EH (cell line): ENCODE measurements around the gene NT5E.

Experiments
- DNase-seq: peaks from one replicate; pipeline ENCODE4 v3.0.0-alpha.2; 2015; ENCODE audit warnings: low read depth

NT5E gene

DNA sequence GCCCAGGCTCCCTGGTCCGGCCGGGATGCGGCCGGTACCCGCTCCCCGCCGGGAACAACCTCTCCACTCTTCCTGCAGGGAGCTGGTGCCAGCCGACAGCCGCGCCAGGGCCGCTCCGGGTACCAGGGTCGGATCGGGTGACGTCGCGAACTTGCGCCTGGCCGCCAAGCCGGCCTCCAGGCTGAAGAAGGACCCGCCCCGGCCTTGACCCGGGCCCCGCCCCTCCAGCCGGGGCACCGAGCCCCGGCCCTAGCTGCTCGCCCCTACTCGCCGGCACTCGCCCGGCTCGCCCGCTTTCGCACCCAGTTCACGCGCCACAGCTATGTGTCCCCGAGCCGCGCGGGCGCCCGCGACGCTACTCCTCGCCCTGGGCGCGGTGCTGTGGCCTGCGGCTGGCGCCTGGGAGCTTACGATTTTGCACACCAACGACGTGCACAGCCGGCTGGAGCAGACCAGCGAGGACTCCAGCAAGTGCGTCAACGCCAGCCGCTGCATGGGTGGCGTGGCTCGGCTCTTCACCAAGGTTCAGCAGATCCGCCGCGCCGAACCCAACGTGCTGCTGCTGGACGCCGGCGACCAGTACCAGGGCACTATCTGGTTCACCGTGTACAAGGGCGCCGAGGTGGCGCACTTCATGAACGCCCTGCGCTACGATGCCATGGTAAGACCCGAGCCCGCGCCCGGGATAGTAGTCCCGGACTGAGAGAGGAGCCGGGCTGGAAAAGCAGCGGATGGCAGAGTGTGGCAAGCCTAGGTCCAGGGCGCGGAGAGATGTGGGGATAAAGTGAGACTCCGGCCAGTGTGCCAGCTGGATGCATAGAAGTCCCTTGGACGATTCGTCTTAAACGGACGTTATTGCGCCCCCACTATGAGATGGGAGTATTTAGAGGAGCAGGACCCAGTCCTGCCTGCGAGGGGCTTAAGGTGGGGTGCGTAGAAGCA lies at the start of gene NT5E:
NT5E (plus strand) TSS at position 266 of the 942 bp plus-strand sequence; CDS start at position 323, 57 bp downstream.
- peak; percentile 85 for DNase-seq

DNA sequence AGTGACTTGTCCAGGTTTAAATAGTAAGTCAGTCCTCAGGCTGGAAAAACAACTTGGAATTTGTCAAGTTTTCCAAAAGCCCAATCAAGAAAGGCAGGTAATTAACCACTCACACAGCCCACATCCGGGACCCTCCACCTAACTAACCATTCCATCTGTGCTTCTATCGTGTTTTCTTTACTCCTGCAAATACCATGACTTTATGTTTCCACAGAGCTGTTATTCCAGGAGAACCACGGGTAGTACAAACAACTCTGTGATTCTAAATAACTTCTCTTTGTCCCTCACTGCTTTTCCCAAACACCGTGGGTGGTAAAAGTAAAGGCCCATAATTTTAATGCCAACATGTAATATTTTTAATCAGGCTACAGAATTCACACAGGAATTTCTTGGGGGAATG lies 49.6 kb upstream of the NT5E start:
- DNase-seq, result no peak

GRCh38 chr6:85401186-85402021 lies 48.5 kb upstream of the NT5E start:
- DNase-seq, result no peak

- DNase-seq, result peak; percentile 52
Measured at GRCh38 chr6:85402071-85402470, 47.8 kb upstream of the NT5E start.

DNA sequence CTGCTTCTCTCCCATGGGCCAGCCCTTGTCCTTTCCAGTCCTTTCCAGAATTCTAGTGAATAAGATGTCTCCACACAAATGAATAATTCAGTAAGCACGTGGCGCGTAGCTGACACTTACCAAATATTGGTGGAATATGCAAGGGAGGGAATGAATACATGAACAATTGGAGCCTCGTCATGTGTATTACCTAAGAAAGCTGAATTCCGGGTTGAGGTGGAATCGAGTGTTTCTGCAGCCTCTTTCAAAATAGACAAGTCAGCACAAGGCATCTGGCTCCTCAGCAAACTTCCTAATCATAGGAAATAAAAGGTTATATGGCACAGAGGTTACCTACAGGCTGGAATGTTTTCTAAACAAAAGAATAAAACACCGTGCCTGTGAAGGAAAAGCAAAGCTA lies 47.0 kb upstream of the NT5E start:
- DNase-seq, result no peak

DNA sequence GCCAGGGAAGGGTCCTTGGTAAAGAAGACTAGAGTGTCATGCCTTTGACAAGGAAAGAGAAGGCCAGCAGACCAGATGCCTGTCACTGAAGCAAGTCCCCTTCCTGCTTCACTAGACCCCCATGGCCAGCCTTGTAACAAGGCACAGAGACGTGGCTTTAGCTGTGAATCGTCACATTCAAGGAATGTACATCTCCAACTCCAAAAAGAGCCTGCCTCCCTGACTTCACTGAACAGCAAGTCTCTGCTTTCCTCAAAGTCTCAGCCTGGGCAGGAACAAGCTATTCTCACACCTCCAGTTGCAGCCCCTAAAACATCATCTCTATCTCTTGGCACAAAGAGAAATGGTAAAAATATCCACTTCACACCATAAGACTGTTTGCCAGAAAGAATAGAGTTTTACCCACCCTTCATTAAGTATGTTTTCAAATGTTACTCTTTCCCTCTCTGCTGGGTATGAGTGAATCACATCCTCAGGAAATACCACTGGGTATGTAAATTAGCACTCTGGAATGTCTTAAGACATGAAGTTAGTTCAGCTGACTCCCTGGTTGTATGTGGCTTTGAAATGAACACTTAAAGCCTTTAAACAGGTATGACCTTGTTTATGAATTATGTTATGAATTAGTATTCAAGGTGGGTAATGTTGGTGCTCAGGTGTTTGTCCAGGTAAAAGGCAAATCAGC lies 46.4 kb upstream of the NT5E start:
- DNase-seq, result peak; percentile 93

GRCh38 chr6:85404016-85404563 lies 45.8 kb upstream of the NT5E start:
- peak; percentile 62 for DNase-seq

GRCh38 chr6:85404564-85405174 lies 45.2 kb upstream of the NT5E start:
- peak; percentile 97 for DNase-seq

- DNase-seq, result no peak
Measured at GRCh38 chr6:85405175-85405852, 44.6 kb upstream of the NT5E start.

DNA sequence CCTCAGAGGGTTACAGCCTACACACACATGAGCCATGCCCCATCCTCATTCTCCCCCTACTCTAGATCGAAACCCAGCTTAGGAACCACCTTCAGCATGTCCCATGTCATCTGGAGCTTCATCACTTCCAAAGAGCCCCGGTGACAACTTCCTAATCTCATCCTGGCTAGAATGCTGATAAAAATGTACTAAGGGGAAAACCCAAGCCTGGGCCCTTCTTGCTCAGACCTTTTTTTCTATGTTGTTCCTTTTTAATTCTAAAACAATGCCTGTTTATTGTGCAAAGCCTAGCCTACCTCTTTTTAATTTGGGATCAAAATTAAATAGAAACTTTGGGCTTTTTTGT lies 44.1 kb upstream of the NT5E start:
- no peak for DNase-seq

DNA sequence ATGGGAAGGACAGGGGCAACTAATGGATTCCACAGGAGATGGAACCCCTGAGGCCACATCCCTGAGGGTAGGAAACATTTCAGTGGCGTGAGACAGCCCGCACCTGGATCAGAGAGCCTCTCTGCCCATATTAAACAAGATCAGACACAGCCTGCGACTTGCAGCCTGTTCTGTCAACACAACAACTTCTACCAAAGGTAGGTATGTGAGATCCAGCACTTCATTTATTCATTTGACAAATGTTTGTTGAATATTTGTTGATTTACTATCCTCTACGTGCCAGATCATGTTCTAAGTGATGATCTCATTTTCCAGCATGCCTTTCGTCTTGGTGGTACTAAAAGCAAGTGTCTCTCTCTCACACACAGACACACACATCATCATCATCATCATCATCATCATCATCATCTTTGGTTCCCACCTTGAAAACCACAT lies 43.2 kb upstream of the NT5E start:
- peak; percentile 40 for DNase-seq

DNA sequence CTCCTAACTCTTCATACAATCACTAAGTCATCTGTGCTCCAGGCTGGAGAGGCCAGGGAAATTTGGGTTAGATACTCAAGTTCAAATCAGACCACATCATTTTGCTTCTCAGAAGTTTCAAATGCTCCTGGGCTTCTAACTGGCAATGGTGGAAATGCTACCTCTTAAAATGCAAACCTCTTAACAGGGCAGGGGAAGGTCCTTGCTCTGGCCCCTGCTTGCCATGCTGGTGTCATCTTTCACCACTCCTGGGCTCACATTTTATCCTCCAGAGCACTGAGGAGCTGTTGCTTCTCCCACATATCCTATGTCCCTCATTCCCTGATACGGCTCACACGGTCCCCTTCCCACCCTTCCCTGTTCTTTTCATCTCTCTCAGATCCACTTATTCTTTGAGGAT lies 41.8 kb upstream of the NT5E start:
- DNase-seq, result no peak

- DNase-seq, result no peak
Measured at GRCh38 chr6:85412911-85413430, 36.9 kb upstream of the NT5E start.

- DNase-seq, result peak; percentile 56
Measured at GRCh38 chr6:85416049-85416448, 33.8 kb upstream of the NT5E start.

DNA sequence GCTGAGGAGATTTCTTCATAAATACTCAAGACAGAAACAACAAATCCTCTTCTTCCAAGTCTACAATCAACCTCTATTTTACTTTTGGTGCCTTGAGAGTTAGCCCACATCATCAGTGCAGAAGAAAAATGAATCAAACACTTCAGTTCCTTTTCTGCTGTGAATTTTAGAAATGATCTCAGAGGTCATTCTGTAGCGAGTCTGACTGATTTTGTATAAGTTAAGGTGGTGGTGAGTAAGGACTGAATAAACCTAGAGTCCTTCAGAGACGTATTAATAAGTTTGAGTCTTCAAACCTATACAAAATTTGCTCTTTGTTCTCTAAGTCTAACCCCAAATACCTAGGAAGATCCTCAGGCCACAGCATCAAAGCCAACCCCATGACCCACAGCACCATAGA lies 33.1 kb upstream of the NT5E start:
- DNase-seq, result no peak

DNA sequence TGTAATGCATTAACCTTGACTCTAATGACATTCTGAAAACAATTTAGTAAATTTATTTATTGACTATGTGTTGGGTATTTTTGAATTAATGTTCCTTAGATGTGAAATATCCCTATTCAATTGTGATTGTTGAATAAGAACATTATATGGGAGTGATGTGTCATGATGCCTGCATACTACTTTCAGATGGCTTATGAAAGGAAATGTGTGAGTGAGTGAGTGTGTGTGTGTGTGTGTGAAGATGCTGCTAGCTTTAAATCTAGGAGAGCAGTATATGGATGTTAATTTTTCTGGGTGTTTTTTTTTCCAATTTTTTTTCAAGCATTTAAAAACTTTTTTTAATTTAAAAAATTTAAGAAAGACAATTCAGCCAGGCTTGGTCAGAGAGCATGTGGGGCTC lies 32.5 kb upstream of the NT5E start:
- peak; percentile 49 for DNase-seq

DNA sequence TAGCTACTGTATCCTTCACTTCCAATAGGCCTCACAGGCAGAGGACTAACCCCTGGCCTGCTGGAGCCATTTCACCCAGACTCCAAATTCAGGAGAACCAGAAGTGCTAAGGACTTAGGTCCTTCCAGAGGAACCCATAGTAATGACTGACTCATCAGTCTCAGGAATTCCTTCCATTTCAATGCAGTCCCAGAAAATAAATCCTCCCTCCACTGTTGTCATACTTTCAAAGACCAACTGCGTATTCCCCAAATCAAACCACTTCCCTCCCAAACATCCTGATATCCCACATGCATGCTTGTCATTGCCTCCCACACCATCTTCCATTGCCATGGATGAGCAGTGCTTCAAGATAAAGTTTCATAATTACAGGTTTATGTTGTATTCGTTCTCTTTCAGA lies 31.8 kb upstream of the NT5E start:
- peak; percentile 94 for DNase-seq

- DNase-seq, result peak; percentile 50
Measured at GRCh38 chr6:85419046-85419759, 30.7 kb upstream of the NT5E start.

GRCh38 chr6:85420551-85420950 lies 29.3 kb upstream of the NT5E start:
- no peak for DNase-seq

DNA sequence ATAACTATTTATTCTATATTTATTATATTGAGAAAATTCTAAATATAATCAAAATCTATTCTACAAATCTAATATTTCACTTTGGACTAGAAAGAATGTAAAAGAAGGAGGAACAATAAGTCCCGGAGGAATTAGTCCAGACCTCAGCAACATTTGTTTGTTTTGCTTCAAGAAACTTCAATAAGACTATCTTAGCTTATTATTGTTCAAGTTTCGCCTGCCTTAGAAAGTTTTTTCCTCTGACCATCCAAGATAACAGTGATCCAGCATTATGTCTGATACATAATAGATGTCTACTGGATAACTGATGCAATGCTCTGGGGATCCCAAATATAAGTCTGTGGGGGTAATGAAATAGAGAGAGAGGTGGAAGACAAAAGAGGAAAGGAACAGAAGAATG lies 28.7 kb upstream of the NT5E start:
- no peak for DNase-seq
